GM19099 (cell line): ENCODE measurements around the gene ZMIZ1.

ENCODE experiments used
- POLR2A ChIP-seq: IDR thresholded peaks from 3 replicates; pipeline ENCODE4 v1.6.1; 2011; ENCODE audit warnings: low read depth; ENCODE audit not compliant: insufficient read length; ENCODE audit errors: extremely low read depth

Gene ZMIZ1

DNA sequence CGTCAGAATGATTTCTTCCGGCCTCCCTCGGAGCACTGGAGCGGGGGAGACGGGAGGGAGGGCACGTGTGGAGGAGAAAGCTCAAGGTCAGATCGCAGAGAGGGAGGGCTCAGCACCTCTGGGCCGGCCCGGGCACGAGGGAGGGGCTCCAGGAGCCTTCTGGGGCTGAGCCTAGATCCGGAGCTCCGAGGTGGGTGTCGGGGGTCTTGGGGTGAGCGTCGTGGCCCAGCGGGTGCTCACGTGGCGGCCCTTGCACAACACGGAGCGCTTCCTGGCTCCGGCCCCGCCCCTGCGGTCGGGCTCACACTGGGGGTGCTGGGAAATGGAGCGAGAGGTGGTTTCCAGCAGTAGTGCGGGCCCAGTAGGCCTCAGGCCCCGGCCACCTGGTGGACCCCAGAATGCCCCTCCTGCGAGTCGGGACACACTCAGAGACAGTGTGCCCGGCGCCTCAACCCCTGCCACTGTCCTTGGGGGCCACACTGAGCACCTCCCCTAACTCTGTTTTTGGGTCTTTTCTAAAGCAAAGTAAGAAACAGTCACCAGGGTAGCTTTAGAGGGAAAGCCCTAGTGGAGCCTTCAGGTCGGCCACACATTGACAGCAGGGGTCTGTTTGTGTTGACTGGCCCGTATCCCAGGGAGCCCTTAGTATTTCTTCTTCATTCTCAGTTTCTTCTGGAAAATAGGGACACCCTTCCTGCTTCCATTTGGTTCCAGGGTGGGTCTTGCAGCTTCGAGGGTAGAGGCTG lies 279.3 kb downstream of the ZMIZ1 start:
- TF ChIP-seq POLR2A: peak; percentile 59

DNA sequence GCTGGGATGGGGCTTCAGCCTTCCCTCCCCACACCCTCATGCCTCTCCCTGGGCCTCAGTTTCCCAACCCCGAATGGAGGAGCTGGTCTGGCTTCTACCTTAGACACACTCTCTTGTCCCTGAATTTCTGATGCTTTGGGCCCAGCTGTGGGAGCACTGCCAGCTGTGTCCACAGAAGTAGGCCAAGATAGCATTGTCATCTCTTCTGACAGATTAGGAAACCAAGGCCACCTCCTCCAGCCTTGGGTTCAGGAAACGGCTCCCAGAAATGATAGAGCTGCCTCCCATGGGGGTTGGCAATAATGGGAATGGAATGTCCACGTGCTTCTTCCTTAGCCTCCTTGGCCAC lies 279.8 kb downstream of the ZMIZ1 start:
- TF ChIP-seq POLR2A: no peak

DNA sequence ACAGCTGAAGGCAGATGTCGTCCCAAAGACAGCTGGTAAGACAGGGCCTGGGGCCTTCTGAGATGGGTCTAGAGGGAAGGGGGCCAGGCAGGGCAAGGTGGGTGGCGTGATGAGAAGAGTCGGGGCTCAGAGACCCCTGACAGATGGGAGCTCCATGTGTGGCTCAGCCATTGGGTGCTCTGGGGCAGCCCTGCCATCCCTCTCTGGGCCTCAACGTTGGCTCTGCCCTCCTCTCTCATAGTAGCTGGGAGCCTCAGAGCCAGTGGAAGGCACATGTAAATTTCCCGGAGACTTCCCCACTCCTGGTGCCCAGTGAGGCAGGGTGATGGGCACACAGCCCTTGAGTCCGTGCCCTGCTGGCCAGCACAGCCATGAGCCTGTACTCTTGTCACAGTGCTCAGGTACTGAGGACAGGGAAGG lies 280.3 kb downstream of the ZMIZ1 start:
- no peak for TF ChIP-seq POLR2A

DNA sequence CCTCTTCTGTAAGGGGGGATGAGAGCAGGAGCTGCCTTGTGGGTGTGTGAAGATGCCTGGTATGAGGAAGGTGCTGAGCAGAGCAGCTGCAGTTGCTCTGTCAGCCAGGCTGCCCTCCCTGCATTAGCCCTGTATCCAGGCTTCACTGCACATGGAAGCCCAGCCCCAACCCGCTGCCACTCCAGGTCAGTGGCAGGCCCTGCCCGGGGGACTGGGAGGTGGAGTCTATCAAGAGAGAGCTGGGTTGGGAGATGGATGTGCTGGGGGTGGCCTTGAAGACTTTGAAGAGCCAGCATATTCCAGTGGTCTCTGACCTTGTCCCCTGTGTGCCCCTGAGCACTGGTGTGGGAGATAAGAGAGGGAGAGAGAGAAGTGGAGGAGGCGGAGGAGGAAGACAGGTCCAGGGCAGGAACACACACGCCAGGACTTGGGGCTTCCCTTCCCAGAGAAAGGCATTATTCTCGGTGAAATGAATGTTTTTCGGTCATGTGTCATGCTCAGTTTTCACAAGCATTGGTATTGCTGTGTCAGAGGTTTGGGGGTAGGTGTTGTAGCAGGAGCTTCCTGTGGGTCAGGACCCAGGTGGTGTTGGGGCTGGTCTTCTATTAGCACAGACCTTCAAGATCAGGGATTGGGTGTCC lies 281.1 kb downstream of the ZMIZ1 start:
- no peak for TF ChIP-seq POLR2A

DNA sequence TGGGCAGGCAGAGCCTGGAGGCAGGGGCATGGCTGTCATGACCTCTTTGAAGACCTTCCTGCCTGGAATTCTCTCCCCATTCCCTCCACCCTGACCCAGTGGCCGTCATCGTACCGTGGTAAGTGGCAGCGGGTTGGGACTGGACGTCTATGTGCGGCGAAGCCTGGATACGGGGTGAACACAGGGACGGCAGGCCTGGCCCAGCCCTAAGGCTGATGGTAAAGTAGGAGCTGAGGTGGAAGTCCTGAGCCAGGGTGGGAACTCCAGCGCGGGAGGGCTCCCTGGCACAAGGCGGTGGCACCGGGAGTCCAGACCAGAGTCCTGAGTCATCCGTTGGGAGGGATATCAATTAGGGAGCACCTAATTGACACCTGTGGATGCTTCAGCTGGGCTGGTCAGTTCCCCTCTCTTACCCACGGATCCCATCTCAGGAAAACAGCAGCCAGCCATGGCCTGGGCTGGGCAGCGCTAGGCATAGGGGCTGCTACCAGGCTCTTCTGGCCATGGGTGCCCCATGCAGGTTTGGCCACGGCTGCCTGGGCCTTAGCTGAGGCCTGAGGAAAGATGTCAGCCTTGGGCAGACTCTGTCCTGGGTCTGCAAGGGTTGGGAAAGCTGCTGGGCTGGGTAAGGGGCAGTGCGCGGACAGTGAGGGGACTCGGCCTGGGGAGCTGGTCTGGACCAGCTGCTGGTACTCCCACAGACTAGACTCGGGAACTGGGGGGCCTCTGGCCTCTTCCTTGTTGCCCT lies 281.8 kb downstream of the ZMIZ1 start:
- TF ChIP-seq POLR2A: no peak

DNA sequence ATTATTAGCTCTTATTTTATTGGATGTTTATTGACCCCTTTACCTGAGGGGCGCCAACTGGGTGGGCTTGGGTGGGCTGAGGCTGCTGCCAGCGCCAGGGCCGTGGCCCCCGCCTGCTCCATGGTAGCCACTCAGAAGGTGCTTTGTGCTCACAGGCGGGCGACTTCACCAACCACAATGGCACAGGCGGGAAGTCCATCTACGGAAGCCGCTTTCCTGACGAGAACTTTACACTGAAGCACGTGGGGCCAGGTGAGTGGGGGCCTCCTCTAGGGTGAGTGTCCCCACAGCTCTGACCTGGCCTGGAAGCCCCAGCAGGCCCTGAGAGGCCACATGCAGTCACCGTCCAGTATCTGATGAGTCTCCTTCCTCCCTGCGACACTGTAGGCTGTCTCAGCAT lies 282.6 kb downstream of the ZMIZ1 start:
- no peak for TF ChIP-seq POLR2A

DNA sequence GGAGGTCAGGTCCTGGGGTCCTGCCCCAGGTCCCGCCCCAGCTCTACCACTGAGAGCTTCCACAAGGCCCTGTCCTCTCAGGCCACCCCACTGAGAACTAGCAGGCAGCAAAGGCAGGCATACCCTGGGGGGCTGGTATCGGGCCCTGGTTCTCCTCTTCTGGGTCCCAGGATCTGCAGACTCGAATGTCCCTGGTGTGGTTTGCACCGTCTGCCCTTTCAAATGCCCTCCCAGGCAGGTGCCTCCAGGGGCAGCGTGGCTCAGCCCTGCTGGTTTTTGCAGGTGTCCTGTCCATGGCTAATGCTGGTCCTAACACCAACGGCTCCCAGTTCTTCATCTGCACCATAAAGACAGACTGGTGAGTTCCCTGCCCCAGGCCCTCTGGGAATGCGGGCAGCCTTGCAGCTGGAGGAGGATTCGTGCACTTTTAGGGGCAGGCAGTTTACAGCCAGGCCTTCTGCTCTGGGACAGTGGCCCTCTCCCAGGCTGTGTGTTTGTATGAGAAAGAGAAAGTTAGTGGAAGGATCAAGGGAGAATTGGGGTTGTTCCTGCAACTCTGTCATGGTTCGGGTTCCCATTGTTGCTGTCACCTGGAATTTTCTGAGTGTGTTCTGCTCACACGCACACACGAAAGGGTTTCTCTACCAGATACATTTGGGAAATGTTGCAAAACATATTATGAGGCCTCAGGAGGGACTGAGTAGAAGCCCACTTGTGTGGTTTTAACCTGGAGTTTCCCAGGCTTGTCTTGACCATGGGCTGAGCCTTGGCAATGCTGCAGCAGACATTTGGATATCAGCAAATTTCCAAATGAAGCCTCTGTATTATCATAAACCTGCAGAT lies 283.5 kb downstream of the ZMIZ1 start:
- TF ChIP-seq POLR2A: no peak

DNA sequence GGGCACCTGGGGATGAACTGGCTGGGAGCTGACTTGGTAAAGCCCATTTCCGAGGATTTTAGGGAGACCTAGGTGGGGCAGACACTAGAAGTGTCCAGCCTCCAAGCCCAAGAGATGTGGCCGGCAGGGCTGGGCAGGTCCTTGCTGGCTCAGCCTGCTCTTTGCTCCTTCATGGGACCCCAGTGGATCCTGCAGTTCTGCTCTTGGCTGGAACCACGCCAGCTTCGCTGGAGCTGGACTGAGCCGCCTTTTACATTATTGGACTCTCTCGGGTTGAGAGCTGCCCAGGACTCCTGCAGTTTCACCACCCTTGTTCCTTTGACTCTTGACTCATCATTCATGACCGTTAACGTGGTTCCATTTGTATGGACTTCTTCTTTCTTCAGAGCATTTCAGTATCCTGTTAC lies 284.2 kb downstream of the ZMIZ1 start:
- TF ChIP-seq POLR2A: no peak

DNA sequence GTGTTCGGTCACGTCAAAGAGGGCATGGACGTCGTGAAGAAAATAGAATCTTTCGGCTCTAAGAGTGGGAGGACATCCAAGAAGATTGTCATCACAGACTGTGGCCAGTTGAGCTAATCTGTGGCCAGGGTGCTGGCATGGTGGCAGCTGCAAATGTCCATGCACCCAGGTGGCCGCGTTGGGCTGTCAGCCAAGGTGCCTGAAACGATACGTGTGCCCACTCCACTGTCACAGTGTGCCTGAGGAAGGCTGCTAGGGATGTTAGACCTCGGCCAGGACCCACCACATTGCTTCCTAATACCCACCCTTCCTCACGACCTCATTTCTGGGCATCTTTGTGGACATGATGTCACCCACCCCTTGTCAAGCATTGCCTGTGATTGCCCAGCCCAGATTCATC lies 285.0 kb downstream of the ZMIZ1 start:
- TF ChIP-seq POLR2A: no peak

DNA sequence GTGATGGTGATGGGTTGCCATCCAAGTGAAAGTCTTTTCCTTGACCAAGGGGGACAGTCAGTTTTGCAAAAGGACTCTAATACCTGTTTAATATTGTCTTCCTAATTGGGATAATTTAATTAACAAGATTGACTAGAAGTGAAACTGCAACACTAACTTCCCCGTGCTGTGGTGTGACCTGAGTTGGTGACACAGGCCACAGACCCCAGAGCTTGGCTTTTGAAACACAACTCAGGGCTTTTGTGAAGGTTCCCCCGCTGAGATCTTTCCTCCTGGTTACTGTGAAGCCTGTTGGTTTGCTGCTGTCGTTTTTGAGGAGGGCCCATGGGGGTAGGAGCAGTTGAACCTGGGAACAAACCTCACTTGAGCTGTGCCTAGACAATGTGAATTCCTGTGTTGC lies 285.4 kb downstream of the ZMIZ1 start:
- no peak for TF ChIP-seq POLR2A

DNA sequence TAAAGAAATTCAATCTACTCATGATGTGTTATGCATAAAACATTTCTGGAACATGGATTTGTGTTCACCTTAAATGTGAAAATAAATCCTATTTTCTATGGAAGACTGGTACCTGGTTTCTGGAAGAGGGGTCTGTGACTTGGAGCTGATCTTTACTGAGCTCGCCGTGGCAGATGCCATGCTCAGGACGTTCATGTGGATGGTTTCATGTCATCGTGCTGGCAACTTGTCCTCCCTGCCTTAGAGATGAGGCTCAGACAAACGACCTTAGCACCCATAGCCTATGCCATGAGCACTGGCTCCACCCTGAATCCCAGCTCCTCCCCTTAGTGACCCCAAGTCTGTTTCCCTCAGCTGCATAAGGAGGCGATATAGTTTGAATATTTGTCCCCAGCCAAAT lies 285.8 kb downstream of the ZMIZ1 start:
- no peak for TF ChIP-seq POLR2A

DNA sequence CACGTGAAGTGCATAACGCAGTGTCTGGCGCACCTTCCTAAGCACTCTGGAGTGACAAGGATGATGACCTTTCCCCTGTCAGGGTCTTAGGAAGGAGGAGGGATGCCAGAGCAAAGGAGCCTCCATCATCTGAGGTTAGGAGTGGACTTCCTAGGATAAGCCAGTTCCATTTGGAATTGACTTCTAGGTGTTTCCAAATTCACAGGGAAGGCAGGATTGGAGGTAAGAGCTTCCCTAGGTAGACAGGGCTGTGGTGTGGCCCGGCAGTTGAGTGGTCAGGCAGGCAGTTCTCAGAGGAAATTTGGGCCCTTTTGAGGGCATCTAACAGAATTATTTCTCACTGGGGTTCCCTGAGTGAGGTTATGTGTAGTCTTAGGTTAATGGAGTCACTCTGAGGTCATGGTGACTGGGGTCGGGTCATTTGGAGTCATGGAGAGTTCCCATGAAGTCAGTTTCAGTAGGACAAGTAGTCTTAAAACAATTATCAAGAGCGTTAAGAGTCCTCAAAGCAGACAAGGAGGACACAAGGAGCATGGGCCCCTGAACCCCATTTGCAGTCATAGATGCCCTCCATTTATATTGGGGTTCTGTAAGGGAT lies 286.8 kb downstream of the ZMIZ1 start:
- TF ChIP-seq POLR2A: no peak

DNA sequence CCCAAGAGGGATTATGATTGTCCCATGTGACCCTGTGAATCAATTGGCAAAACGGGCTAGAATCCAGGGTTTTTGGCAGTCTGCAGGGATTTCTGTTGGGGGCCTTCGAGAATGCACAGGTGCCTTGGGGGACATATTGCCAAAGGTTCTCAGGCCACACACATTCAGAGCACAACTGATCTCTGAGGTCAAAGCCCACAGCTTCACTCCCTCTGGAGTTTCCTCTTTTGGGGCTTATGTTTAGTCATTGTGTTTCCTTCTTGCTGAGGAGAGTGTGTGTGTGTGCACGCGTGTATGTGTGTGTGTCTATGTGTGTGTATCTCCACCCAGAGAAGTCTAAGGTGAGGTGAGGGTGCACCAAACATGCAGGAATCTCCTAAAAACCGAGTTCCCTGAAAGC lies 287.3 kb downstream of the ZMIZ1 start:
- no peak for TF ChIP-seq POLR2A

DNA sequence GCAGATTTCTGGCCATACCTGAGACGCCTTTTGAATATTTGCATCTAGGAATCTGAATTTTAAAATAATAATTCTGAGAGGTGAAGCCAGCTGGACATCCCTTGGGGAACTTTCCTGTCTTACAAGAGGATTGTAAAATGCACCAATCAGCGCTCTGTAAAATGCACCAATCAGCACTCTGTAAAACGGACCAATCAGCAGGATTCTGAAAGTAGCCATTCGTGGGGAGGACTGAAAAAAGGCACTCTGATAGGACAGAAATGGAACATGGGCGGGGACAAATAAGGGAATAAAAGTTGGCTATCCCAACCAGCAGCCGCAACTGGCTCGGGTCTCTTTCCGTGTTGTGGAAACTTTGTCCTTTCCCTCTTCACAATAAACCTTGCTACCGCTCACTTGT lies 288.4 kb downstream of the ZMIZ1 start:
- TF ChIP-seq POLR2A: no peak

DNA sequence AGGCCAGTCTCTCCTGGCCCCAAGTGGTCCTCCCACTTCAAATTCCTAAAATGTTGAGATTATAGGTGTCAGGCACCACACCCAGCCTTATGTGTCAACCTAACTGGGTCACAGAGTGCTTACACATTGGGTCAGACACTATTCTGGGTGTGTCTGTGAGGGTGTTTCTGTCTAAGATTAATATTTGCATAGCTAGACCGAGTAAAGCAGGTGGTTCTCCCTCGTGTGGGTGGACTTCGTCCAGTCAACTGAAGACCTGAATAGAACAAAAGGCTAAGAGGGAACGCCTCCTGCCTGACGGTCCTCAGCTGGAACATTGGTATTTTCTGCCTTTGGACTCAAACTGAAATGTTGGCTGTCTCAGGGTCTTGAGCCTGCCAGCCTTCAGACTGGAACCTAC lies 290.0 kb downstream of the ZMIZ1 start:
- no peak for TF ChIP-seq POLR2A
